Transverse colon (tissue), 4 donors: ENCODE results near the gene PAPSS1.

Experiments
- CTCF ChIP-seq, 5 experiments: fragments of 200-600 bp in 3 of 5; fragments of 450-650 bp in 2 of 5; sonication (generic) in 3 of 5; IDR thresholded peaks; 1 replicate in 2 of 5; 2 replicates in 3 of 5; pipeline ENCODE4 v1.5.1; 2016 to 2017; ENCODE audit warnings: antibody characterized with exemption in 5 of 5, inconsistent platforms in 3 of 5, mild to moderate bottlenecking in 2 of 5, moderate library complexity in 1 of 5
- EP300 ChIP-seq: sonication (generic); formaldehyde crosslinking; IDR thresholded peaks from one replicate; pipeline ENCODE4 v1.6.1; 2017; ENCODE audit warnings: antibody characterized with exemption, low read depth
- POLR2A ChIP-seq: fragments of 450-650 bp; IDR thresholded peaks from one replicate; pipeline ENCODE4 v1.6.1; 2016; ENCODE audit warnings: antibody characterized with exemption, mild to moderate bottlenecking, moderate library complexity
- POLR2AphosphoS5 ChIP-seq, 3 donors: sonication (generic); formaldehyde crosslinking; IDR thresholded peaks; one replicate each; pipeline ENCODE4 v1.6.1; 2016; ENCODE audit warnings: antibody characterized with exemption in 3 of 3

GRCh38 chr4:107757283-107757682, 37.2 kb upstream of the PAPSS1 start:
- TF ChIP-seq EP300 (no peak), CTCF (IDR thresholded peaks at IDR 0.05) (no peak), POLR2AphosphoS5 (IDR thresholded peaks at IDR 0.05) (no peak), POLR2A (no peak)
